NCI-H82 (cell line): ENCODE data around the gene PLEKHM1.
A peak's percentile ranks its signal among the peaks of the same experiment; 100 is the strongest.

Experiments used
- DNase-seq: peaks from one replicate; lab custom pipeline; 2025; lab: John Stamatoyannopoulos, UW

Gene PLEKHM1

GRCh38 chr17:45398800-45399199 is 91.7 kb downstream of the PLEKHM1 start:
- peak; percentile 21 for DNase-seq

GRCh38 chr17:45397796-45398195 is 92.7 kb downstream of the PLEKHM1 start:
- no peak for DNase-seq

- DNase-seq, result no peak
Measured at GRCh38 chr17:45396496-45397205, 93.9 kb downstream of the PLEKHM1 start.

- no peak for DNase-seq
Measured at GRCh38 chr17:45395569-45396415, 94.7 kb downstream of the PLEKHM1 start.

GRCh38 chr17:45394913-45395568 is 95.5 kb downstream of the PLEKHM1 start:
- DNase-seq, result peak; percentile 85

- no peak for DNase-seq
Measured at GRCh38 chr17:45394564-45394912, 96.0 kb downstream of the PLEKHM1 start.

GRCh38 chr17:45394091-45394490 is 96.4 kb downstream of the PLEKHM1 start:
- DNase-seq, result no peak

GRCh38 chr17:45393411-45393810 is 97.1 kb downstream of the PLEKHM1 start:
- no peak for DNase-seq

- DNase-seq, result no peak
Measured at GRCh38 chr17:45391918-45392317, 98.6 kb downstream of the PLEKHM1 start.

- no peak for DNase-seq
Measured at GRCh38 chr17:45391291-45391690, 99.2 kb downstream of the PLEKHM1 start.

GRCh38 chr17:45389354-45389753 is 101.2 kb downstream of the PLEKHM1 start:
- DNase-seq, result no peak

GRCh38 chr17:45388604-45389325 is 101.8 kb downstream of the PLEKHM1 start:
- peak; percentile 28 for DNase-seq

- no peak for DNase-seq
Measured at GRCh38 chr17:45387739-45388138, 102.8 kb downstream of the PLEKHM1 start.

- no peak for DNase-seq
Measured at GRCh38 chr17:45386178-45386577, 104.3 kb downstream of the PLEKHM1 start.
